Activated CD8-positive, alpha-beta memory T cell treated with anti-CD3 and anti-CD28 coated beads for 48 hours (primary cell): ENCODE measurements around the gene APRT.

Experiments used
- DNase-seq, 3 experiments: peaks; one replicate each; pipeline ENCODE4 v3.0.0-alpha.2; 2020; ENCODE audit warnings: low read depth in 2 of 3, low spot score in 2 of 3

APRT gene

DNA sequence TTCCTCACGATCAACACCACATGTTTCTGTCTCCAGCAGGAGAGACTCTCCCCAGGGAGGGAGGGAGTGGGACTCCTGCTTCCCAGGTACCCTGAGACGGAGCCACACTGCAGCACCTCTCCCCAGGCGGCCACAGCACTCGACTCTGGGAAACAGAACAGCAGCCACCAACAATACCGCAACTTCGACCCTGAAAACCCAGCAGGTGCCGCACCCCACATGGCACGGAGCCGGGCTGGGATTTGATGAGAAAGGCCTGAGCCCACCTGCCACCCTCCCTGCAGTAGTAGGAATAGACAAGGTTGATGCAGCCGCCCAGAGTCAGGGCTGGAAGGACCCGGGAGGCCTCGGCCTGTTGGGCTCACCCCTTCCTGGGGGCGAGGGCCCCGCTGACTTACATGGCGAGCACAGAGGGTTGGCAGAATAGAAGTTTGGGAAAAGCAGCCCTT, 30.6 kb upstream of the APRT start:
- no peak for DNase-seq

DNA sequence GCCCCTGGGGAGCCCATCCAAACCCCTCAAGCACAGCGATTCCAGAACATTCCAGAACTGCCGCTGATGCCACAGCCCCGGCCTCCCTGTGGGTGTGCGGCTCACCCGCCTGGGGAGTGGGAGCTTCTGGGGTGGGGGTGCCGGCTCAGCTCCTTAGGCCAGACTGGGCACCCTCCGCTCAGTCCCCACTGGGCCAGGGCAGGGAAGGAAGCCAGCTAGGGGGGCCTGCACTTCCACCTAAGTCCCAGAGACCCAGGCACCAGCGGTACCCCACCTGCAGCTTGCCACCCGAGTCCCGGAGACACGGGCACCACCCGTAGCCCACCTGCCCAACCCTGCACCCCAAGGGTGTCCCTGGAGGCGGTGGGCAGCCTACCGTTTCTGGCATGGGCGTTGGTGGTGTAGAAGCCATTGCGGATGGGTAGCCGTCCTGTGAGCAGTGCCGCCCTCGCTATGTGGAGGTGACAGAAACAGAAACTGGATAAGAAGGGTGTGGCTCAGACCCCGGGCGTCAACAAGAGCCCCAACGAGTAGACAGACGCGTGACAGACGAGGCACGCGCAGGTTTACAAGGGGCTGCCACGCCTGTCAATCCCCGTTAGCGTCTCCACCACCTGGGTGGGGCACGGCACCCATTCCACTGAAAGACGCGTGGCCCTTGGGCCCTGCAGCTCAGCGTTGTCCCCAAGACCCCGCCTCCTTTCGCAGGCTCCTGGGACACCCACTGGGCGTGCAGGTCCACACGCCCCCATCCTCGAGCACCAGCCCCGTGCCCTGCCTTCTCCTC, 30.0 kb upstream of the APRT start:
- no peak for DNase-seq

DNA sequence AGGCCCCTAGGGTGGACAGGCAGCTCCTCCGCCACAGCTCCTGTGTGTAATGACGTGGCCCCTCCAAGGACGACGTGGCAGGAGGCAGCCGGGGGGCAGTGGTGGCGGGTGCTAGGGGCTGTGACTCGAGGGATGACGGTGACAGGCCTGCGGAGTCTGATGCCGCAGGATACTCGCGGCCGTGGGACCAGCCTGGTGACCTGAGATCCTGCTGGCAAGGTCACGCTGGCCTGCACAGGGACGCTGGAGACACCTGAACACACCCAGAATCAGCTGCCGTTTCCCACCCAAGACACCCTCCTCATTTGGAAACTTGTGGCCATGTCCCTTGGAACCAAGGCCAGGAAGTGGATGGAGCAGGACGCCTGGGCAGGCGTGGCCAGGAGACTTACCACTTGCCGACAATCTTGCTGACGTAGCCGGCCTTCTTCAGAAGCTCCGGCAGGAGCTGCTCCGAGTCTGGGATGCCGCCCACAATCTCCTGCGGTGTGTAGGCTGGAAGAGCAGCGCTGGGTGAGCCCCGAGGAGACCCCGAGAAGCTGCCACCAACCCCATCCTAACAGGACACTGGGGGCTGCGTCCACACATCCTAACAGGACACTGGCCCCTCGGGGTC, 29.0 kb upstream of the APRT start:
- DNase-seq, result no peak

- no peak for DNase-seq
These were observed 28.2 kb upstream of the APRT start for GRCh38 chr16:88839745-88840599.

DNA sequence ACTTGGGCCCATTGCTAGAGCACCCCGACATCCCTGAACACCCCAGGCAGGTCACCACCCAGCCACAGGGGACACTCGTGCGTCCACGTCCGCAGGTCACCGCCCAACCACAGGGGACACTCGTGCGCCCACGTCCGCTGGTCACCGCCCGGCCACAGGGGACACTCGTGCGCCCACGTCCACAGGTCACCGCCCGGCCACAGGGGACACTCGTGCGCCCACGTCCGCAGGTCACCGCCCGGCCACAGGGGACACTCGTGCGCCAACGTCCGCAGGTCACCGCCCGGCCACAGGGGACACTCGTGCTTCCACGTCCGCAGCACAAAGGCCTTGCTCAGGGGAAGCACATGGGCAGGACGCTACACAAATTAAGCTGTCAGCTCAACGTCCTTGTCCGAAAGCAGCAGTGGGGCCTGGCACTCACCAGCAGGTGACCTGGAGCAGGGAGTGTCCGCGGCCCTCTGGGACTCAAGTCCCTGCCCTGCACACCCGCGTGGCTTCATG, 27.4 kb upstream of the APRT start:
- no peak for DNase-seq

GRCh38 chr16:88838566-88838965, 26.8 kb upstream of the APRT start:
- no peak for DNase-seq

DNA sequence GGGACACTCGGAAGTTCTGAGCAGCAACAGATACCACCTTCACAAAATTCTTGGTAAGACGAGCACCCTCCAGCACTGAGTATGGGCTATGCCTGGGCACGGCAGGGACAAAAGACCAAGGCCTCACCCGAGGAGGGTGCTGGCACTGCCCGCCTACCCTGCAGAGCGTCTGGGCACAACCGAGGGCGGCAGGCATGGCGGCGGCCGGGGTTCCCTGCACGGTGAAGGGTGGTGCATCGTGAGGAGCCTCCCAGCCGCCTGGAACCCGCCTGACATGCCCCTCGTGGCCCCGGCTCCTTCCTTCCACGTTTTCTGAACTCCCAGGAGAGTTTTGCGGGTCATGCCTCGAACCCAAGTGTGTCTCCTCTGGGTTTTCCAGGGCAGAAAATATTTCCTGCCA, 26.1 kb upstream of the APRT start:
- DNase-seq, result no peak

DNA sequence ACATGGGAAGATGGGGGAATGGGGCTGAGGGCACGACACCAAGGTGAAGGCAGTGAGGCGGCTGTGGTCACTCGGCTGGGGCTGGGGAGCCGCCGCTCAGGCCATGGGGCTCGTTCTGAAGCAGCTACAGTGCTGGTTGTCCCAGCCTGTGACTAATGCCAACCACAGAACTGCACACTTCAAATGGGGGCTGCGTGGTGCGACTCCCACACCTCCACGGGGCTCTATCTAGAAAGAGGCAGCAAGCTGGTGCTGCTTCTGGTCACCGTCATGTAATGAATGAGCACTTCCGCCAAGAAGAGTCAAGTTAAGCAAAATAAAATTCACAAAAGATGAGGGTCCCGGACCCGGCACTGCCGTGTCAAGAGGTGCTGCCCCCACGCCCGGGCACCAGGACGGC, 25.1 kb upstream of the APRT start:
- DNase-seq, result no peak

- DNase-seq, result no peak
These were observed 24.1 kb upstream of the APRT start for GRCh38 chr16:88835818-88836217.

DNA sequence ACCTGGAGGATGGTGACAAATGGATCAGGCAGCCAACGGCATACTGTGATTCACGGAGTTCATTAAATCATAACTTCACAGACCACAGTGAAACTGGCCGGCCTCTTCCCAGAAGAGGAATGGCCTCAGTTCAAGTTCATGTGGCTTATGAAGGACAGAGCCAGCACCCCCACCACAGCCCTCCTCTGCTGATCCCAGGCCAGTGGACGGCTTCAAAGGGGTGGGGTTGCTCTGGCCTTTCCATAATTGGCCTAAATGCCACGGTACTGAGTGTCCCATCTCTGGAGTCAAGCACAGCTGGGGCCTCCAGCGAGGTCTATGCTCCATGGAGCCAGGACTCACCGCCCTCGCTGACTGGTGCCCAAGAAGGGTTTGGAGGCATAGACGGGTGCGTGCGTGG, 23.7 kb upstream of the APRT start:
- DNase-seq, result no peak

GRCh38 chr16:88834670-88835069, 22.9 kb upstream of the APRT start:
- no peak for DNase-seq

DNA sequence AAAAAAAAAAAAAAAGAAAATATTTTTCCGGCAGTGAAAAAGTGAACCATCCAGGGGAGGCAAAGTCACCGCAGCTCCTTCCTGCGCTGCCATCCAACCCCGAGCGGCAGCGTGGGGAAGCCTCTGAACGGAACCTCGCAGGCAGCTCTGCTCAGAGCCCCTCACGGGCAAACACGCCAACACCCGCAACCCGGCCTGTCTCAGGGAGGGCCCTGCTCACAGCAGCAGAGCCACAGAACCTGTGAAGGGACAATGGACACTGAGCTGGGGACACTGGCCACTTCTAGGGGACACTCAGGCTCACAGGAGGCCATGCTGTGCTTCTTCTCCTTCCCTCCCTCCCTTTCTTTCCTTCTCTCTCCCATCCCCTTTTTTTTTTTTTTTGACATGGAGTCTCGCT, 21.4 kb upstream of the APRT start:
- no peak for DNase-seq

DNA sequence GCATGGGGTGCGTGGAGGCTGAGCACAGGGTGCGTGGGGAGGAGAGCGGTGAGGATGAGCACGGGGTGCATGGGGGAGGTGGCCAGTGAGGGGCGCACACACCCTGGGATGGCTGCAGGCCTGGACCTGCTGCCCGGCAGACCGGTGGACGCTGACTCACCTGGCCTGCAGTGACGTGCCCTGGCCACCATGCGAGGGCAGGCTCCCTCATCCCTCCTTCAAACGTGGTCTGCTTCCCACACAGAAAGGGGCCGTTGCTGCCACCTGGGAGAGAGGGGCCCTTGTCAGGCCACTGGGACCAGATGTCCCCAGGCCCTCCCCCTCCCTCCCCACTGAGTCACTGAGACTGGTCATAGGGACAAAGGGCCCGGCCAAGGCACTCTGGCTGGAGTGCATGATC, 20.1 kb upstream of the APRT start:
- DNase-seq, result no peak

DNA sequence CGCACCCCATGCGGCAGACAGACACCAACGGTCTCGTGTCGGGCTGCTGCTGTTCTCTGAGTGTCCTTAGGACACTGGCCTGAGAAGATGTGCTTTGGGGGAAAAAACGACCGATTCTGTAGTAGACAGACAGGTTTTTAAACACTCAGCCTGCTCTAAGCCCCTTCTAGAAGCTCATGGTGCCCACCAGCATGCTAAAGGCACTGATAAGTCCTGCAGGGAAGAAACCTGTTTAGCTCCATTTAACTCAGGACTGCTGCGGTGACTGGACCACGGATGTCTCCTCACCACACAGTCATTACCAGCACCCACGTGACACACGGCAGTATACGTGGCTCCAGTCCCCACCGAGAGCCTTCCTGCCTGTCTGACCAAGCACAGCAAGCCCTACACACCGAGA, 19.1 kb upstream of the APRT start:
- no peak for DNase-seq

DNA sequence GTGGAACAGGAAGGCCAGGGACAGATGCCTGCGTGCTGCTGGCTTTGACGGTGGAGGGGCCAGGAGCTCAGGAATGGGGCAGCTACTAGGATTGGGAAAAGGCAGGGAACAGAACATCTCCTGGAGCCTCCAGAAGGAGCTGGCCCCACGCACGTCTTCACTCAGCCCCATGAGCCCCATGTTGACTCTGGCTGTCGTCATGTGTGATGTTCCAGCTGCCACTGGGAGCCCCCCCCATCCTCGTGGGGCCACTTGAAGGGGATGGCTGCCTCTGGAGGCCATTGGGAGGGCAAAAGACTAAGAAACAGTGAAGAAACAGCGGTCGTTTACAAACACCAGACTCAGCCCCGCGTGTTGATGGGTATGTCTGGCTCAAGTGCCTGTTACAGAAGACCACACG, 18.5 kb upstream of the APRT start:
- DNase-seq, result no peak

DNA sequence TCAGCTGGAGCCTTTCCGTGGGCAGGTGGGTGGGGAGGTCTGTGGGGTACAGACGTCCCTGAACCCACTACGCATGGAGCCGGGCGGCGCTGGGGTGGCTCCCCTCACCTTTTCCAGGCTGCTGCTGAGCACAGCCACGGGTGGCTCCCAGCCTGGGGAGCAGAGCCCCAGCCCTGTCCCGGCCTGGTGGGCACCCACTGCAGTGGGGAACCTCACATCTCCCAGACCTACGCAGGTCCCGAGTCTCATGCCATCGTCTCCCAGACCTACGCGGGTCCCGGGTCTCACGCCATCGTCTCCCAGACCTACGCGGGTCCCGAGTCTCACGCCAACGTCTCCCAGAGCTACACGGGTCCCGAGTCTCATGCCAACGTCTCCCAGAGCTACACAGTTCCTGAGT, 17.0 kb upstream of the APRT start:
- no peak for DNase-seq

DNA sequence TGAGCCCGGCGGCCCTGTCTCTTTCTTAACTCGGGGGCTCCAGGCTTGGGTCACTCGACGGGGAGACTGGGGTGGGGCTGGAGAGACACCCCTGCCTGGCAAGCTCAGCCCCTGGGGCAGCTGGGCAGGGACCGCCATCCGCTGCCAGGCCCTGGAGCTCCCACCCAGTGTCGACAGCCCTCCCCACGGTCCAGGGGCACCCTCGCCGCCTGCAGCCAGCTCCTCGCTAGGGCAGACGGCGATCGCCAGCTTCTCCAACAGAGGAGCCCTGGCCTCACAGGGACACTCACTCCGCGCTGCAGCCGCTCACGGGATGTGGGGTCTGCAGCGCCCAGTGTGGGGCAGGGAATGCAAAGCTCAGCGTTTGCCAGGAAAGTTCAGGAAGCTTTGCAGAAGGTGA, 16.0 kb upstream of the APRT start:
- DNase-seq, result no peak

- no peak for DNase-seq
These were observed 14.5 kb upstream of the APRT start for GRCh38 chr16:88826070-88826840.

GRCh38 chr16:88825146-88825545, 13.4 kb upstream of the APRT start:
- no peak for DNase-seq

- no peak for DNase-seq
These were observed 12.7 kb upstream of the APRT start for GRCh38 chr16:88824256-88825077.
